Astrocyte of the cerebellum (primary cell): Measurements from ENCODE around the gene GPR143.
"Not testable (repeated sequence)": the region's sequence is repeated elsewhere in the genome, so short reads cannot be mapped to it uniquely, and the experiment has no call there.

ENCODE experiments used
- DNase-seq: peaks from one replicate; pipeline ENCODE4 v3.0.0-alpha.2; 2011; ENCODE audit warnings: low read depth
- H3K4me3 ChIP-seq: 2 replicates; pipeline ENCODE4 v1.5.1; 2011; ENCODE audit warnings: mild to moderate bottlenecking, low read depth, low read length, moderate library complexity
- in situ Hi-C: cut with HindIII; loops from 2 replicates; pipeline ENCODE4 v1.10.0; 2017; ENCODE audit warnings: low sequenced_read_pairs
- TF ChIP-seq, protein P1 (sequence below): IDR thresholded peaks from 2 replicates; pipeline ENCODE4 v1.5.1; 2012; ENCODE audit warnings: low read length, low read depth, moderate library complexity, mild to moderate bottlenecking; ENCODE audit errors: missing control alignments

The GPR143 gene

DNA sequence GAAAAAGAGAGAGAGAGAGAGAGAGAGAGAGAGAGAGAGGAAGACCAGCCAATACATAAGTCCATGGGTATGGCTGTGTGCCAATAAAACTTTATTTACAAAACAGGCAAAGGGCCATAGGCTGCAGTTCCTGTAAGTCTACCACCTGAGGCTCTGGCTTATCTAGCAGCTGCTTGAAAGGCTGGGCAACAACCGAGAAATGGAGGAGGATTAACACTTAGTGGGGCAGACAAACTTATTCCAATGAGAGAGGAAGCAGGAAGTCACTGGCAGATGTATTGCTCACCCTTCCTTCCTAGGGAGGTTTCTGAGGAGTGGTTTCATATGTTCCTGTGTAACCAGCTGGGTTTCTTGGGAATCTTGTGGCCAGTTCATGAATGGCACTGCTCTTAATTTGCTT is 4.7 kb upstream of the GPR143 start:
- H3K4me3 ChIP-seq = no peak overlapping the region
- in situ Hi-C loops = no loop called here
- TF ChIP-seq, protein P1, sequence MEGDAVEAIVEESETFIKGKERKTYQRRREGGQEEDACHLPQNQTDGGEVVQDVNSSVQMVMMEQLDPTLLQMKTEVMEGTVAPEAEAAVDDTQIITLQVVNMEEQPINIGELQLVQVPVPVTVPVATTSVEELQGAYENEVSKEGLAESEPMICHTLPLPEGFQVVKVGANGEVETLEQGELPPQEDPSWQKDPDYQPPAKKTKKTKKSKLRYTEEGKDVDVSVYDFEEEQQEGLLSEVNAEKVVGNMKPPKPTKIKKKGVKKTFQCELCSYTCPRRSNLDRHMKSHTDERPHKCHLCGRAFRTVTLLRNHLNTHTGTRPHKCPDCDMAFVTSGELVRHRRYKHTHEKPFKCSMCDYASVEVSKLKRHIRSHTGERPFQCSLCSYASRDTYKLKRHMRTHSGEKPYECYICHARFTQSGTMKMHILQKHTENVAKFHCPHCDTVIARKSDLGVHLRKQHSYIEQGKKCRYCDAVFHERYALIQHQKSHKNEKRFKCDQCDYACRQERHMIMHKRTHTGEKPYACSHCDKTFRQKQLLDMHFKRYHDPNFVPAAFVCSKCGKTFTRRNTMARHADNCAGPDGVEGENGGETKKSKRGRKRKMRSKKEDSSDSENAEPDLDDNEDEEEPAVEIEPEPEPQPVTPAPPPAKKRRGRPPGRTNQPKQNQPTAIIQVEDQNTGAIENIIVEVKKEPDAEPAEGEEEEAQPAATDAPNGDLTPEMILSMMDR = no peak
- no peak for DNase-seq

DNA sequence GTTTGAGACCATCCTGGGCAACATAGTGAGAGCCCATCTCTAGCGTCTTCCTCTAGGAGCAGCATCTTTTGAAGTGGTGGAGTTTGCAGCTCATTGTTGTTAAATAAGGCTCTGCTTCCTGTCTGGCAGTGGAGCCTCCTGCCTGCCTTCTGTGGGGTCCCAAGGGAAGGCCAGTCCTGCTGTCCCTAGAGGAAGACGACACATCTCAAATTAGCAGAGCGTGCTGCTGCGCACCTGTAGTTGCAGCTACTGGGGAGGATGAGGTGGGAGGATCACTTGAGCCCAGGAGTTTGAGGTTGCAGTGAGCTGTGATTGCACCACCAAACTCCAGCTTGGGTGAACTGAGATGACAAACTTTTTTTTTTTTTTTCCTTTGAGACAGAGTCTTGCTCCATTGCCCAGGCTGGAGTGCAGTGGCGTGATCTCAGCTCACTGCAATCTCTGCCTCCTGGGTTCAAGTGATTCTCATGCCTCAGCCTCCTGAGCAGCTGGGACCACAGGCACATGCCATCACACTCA is 2.7 kb upstream of the GPR143 start:
- DNase-seq, H3K4me3 ChIP-seq, in situ Hi-C loops: not testable (repeated sequence)

DNA sequence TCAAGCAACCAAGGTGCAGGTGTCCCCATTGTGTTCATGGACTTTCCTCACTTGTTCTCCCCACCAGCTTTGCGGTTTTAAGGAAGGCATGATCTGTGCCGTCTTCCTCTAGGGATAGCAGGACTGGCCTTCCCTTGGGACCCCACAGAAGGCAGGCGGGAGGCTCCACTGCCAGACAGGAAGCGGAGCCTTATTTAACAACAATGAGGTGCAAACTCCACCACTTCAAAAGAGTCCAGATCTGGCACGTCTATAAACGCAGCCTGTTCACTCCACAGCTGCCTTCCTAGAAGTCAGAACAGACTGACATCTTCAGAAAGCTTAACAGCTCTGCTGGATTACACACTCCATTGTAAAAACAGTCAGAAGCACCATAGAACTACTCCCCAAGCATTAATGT is 1.7 kb upstream of the GPR143 start:
- TF ChIP-seq, protein P1 = no peak
- H3K4me3 ChIP-seq = no peak overlapping the region
- in situ Hi-C loops = no loop called here
- no peak for DNase-seq

DNA sequence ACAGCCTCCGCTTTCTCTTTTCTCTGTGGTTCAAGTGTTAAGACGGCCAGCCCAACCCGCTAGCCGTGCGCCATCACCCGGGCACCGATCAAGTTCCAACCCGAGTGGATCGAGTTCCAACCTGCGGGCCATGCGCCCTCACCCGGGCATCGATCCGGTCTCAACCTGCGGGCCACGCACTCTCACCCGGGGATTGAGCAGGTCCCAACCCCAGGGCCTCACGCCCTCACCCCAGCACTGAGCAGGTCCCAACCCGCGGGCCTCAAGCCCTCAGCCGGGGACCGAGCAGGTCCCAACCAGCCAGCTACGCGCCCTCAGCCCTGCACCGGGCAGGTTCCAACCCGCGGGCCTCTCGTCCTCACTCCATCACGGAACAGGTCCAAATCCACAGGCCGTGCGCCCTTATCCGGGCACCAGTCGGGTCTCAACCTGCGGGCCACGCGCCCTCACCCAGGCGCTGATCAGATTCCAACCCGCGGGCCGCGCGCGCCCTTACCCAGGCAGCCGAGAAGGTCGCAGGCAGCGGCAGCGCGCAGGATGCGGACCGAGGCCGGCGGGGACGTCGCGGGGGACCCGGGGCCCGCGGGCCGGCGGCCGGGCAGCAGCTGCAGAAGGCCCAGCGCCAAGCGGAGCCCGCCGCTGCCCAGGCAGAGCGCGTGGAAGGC is 443 bp downstream of the GPR143 start:
- H3K4me3 ChIP-seq = no peak overlapping the region
- TF ChIP-seq, protein P1 = no peak
- in situ Hi-C loops = no loop called here
- DNase-seq = no peak

DNA sequence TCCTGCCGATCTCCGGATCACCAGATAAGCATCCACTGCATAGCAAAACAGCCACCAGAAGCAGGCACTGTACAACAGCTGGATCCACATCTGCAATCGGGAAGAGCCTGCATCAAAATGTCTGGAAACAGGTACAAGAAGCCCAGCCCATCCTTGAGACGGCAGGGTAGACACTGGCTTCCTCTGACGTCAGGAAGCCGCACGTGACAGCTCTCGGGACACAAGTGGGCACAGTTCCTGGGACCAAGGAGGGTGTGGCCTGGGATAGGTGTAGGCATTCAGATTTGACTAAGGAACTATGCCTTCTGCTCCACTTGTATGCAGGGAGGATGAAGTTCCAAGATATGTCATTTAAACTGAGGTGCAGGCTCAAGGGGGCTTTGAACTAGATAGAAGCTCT is 6.3 kb downstream of the GPR143 start:
- in situ Hi-C loops = no loop called here
- no peak for DNase-seq
- TF ChIP-seq, protein P1 = no peak
- no peak overlapping the region for H3K4me3 ChIP-seq

DNA sequence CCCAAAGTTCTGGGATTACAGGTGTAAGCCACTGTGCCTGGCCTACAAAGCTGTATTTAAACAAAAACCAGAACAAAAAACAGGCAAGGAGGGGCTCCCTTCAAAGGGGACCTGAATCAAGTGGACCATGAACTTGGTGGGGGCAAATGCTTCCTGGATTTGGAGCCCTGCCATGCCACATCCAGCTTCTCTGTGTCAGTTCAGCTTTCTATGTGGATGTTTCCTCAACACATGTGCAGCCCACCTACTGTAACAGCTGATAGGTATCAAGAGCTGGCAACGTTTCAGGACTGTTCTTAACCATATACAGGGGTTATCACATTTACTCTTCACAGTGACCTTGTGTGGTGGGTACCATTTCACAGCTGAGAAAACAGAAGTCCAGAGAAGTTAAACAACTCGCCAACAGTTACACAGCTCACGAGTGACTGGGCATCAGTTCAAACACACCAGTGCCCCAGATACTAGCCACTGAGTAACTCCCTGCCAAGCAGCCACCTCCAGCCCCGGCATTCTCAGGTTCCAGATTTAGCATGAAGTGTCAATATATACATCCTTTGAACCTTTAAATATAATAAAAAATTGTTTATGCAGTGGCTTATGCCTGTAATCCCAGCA is 7.5 kb downstream of the GPR143 start:
- TF ChIP-seq, protein P1 = no peak
- DNase-seq = no peak
- no peak overlapping the region for H3K4me3 ChIP-seq
- in situ Hi-C loops = no loop called here

DNA sequence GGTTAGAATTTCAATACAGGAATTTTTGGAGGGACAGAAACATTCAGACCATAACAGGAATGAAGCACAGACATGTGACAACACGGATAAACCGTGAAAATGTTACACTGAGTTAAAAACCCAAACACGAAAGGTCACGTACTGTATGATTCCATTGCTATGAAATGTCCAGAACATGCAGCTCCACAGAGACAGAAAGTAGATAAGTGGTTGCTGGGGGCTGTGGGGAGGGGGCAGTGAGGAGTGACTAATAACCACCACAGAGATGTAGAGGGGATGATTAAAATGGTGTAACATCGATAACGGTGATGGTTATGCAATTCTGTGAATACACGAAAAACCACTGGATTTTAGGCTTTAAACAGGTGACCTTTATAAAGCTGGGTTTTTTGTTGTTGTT is 8.3 kb downstream of the GPR143 start:
- DNase-seq = no peak
- H3K4me3 ChIP-seq = no peak overlapping the region
- in situ Hi-C loops = no loop called here
- TF ChIP-seq, protein P1 = no peak
